ENCODE measurements around the gene ANKRD24.

The ANKRD24 gene

DNA sequence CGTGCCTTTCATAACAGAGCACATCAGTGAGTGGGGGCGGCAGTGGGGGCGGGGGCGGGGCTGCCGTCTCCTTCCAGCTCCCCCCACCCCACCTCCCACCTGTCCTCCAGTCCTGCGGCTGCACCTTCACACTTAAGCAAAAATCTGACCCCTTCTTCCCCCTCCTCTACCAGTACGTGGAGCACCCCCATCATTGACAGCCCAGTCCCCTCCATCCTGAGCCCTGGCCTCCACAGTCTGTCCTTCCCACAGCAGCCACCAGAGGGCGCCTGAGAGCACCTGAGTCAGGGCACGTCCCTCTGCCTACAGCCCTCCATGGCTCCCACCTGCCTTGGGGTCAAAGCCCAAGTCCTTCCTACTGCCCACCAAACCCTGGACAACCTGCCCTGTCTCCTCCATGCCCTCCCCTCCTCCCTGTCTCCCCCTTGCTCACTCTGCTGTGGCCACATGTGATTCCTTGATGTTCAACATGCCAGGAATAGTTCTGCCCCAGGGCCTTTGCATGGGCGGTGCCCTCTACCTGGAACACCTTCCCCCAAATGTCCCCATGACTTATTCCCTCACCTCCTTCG lies 50.9 kb downstream of the ANKRD24 start (continued):
- TF ChIP-seq ZNF148 (tag by site-specific recombination; IDR thresholded peaks at IDR 0.05; ENCODE audit: borderline replicate concordance), result peak; percentile 71; the same call in 1 of the 2 replicates
- TF ChIP-seq ZNF548 (tag by site-specific recombination; IDR thresholded peaks at IDR 0.05), result no peak
- no peak for TF ChIP-seq HOXD13 (CRISPR knock-in tag; IDR thresholded peaks at IDR 0.05; ENCODE audit: borderline replicate concordance)
- TF ChIP-seq ZNF639 (tag by site-specific recombination; IDR thresholded peaks at IDR 0.05), result peak; percentile 83
- TF ChIP-seq ZNF311 (tag by site-specific recombination; IDR thresholded peaks at IDR 0.05; ENCODE audit: borderline replicate concordance), result 0 out of 2 replicates have a peak, but pooled peaks have one; percentile 12
- 0 out of 2 replicates have a peak, but pooled peaks have one; percentile 38 for TF ChIP-seq ZNF654 (tag by site-specific recombination; IDR thresholded peaks at IDR 0.05; ENCODE audit: low read depth)
- TF ChIP-seq, protein P1, sequence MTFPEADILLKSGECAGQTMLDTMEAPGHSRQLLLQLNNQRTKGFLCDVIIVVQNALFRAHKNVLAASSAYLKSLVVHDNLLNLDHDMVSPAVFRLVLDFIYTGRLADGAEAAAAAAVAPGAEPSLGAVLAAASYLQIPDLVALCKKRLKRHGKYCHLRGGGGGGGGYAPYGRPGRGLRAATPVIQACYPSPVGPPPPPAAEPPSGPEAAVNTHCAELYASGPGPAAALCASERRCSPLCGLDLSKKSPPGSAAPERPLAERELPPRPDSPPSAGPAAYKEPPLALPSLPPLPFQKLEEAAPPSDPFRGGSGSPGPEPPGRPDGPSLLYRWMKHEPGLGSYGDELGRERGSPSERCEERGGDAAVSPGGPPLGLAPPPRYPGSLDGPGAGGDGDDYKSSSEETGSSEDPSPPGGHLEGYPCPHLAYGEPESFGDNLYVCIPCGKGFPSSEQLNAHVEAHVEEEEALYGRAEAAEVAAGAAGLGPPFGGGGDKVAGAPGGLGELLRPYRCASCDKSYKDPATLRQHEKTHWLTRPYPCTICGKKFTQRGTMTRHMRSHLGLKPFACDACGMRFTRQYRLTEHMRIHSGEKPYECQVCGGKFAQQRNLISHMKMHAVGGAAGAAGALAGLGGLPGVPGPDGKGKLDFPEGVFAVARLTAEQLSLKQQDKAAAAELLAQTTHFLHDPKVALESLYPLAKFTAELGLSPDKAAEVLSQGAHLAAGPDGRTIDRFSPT (tag by site-specific recombination; IDR thresholded peaks at IDR 0.05), result peak; percentile 27; the same call in 1 of the 2 replicates
- no peak for TF ChIP-seq ZNF621 (tag by site-specific recombination; IDR thresholded peaks at IDR 0.05)
- TF ChIP-seq YY1 (tag by site-specific recombination; IDR thresholded peaks at IDR 0.05), result peak; percentile 50; the same call in 1 of the 2 replicates
- TF ChIP-seq ZFHX2 (tag by site-specific recombination; conservative IDR thresholded peaks at IDR 0.05), result peak; percentile 82
- peak; percentile 45; the same call in 1 of the 2 replicates for TF ChIP-seq YY2 (tag by site-specific recombination; IDR thresholded peaks at IDR 0.05)
- TF ChIP-seq ZNF629 (tag by site-specific recombination; IDR thresholded peaks at IDR 0.05), result peak; percentile 60; the same call in 1 of the 2 replicates
- TF ChIP-seq ZSCAN4 (tag by site-specific recombination; IDR thresholded peaks at IDR 0.05), result peak; percentile 55
- TF ChIP-seq ZBTB48 (tag by site-specific recombination; IDR thresholded peaks at IDR 0.05), result peak; percentile 79; the same call in 1 of the 2 replicates
- TF ChIP-seq ZNF473 (tag by site-specific recombination; IDR thresholded peaks at IDR 0.05), result no peak
- TF ChIP-seq ZFP41 (tag by site-specific recombination; IDR thresholded peaks at IDR 0.05; ENCODE audit: borderline replicate concordance), result peak; percentile 40; the same call in 1 of the 2 replicates
- no peak for TF ChIP-seq ZNF501 (tag by site-specific recombination; IDR thresholded peaks at IDR 0.05)
- no peak for TF ChIP-seq ZNF354C (tag by site-specific recombination; IDR thresholded peaks at IDR 0.05; ENCODE audit: borderline replicate concordance, low read depth)
- TF ChIP-seq ZBTB10 (tag by site-specific recombination; IDR thresholded peaks at IDR 0.05), result peak; percentile 47; the same call in 1 of the 2 replicates
- peak; percentile 30; the same call in 1 of the 2 replicates for TF ChIP-seq ZFP37 (tag by site-specific recombination; IDR thresholded peaks at IDR 0.05)
- TF ChIP-seq ZNF10 (tag by site-specific recombination; IDR thresholded peaks at IDR 0.05), result no peak
- 0 out of 2 replicates have a peak, but pooled peaks have one; percentile 37 for TF ChIP-seq ZNF610 (tag by site-specific recombination; IDR thresholded peaks at IDR 0.05; ENCODE audit: borderline replicate concordance)
- no peak for TF ChIP-seq ZNF292 (tag by site-specific recombination; IDR thresholded peaks at IDR 0.05; ENCODE audit: borderline replicate concordance, low read depth)
- peak; percentile 41; the same call in 1 of the 2 replicates for TF ChIP-seq PRDM4 (tag by site-specific recombination; IDR thresholded peaks at IDR 0.05)
- TF ChIP-seq, protein P2, sequence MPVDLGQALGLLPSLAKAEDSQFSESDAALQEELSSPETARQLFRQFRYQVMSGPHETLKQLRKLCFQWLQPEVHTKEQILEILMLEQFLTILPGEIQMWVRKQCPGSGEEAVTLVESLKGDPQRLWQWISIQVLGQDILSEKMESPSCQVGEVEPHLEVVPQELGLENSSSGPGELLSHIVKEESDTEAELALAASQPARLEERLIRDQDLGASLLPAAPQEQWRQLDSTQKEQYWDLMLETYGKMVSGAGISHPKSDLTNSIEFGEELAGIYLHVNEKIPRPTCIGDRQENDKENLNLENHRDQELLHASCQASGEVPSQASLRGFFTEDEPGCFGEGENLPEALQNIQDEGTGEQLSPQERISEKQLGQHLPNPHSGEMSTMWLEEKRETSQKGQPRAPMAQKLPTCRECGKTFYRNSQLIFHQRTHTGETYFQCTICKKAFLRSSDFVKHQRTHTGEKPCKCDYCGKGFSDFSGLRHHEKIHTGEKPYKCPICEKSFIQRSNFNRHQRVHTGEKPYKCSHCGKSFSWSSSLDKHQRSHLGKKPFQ (tag by site-specific recombination; IDR thresholded peaks at IDR 0.05), result no peak
